Type B pancreatic cell (in vitro differentiated cells): ENCODE measurements around the gene ZNF891. TPM values are rescaled to one million over a fixed set of nuclear protein-coding genes. Genes with fewer than 3 reads are reported as not detected.
A peak's percentile ranks its signal among the peaks of the same experiment; 100 is the strongest.

Experiments
- DNase-seq: peaks from one replicate; pipeline ENCODE4 v3.0.0; 2021; ENCODE audit warnings: mixed read lengths; ENCODE audit not compliant: unreplicated experiment; ENCODE audit errors: extremely low spot score
- H3K27ac Mint-ChIP-seq: 2 replicates; pipeline ENCODE4 v1.8.0; 2021; ENCODE audit warnings: mild to moderate bottlenecking, mixed read lengths
- H3K27me3 Mint-ChIP-seq: 2 replicates; pipeline ENCODE4 v1.8.0; 2021; ENCODE audit warnings: mixed read lengths
- H3K36me3 Mint-ChIP-seq: 2 replicates; pipeline ENCODE4 v1.8.0; 2021; ENCODE audit warnings: mixed read lengths
- H3K4me1 Mint-ChIP-seq: one replicate; pipeline ENCODE4 v1.8.0; 2021; ENCODE audit warnings: mixed read lengths; ENCODE audit not compliant: unreplicated experiment
- H3K4me3 Mint-ChIP-seq: 2 replicates; pipeline ENCODE4 v1.8.0; 2021; ENCODE audit warnings: mild to moderate bottlenecking, mixed read lengths
- H3K9me3 Mint-ChIP-seq: 2 replicates; pipeline ENCODE4 v1.8.0; 2021; ENCODE audit warnings: mixed read lengths
- CTCF ChIP-seq: fragments of 200-600 bp; sonication (generic); conservative IDR thresholded peaks from 2 replicates; pipeline ENCODE4 v1.5.0; 2021; ENCODE audit warnings: antibody characterized with exemption, mild to moderate bottlenecking
- total RNA-seq: library from RNA; stranded (reverse); gene quantifications from 2 replicates; pipeline ENCODE4 v1.2.1, GENCODE V29; 2021; ENCODE audit warnings: low replicate concordance

Gene ZNF891
- total RNA-seq, 1 donor from 2014 or later = 4.2 TPM

- no peaks in the 10 kb centered on the region for H3K4me1 Mint-ChIP-seq
- H3K9me3 Mint-ChIP-seq = no peaks in the 10 kb centered on the region
- DNase-seq = no peak
- peaks cover 42% of the 10 kb centered on the region for H3K36me3 Mint-ChIP-seq
- no peak for TF ChIP-seq CTCF
- H3K4me3 Mint-ChIP-seq = no peak overlapping the region
- H3K27ac Mint-ChIP-seq = no peak overlapping the region
- H3K27me3 Mint-ChIP-seq = no peaks in the 10 kb centered on the region
Observed at GRCh38 chr12:133063556-133063955, 66.5 kb downstream of the ZNF891 start.

DNA sequence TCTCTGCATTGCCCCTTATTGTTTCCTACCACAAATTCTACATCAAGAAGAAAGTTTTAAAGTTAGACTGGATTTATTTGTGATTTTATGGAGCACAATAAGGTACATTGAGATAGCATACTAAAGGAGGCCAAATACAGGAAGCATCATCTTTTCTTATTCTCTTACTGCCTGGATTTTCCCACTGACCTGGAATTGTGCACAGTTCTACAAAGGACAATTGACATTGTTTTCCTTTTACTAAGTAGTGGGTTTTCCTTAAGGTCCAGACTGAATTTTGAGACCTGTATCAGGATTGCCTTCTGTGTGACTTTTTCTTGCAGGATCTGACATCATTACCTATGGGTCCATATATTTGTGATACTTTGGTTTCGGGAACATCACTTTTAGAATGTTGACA is 68.1 kb downstream of the ZNF891 start:
- H3K9me3 Mint-ChIP-seq = peaks cover 10% of the 10 kb centered on the region
- peaks cover 3% of the 10 kb centered on the region for H3K27me3 Mint-ChIP-seq
- H3K4me1 Mint-ChIP-seq = no peaks in the 10 kb centered on the region
- H3K36me3 Mint-ChIP-seq = peaks cover 58% of the 10 kb centered on the region
- no peak overlapping the region for H3K27ac Mint-ChIP-seq
- H3K4me3 Mint-ChIP-seq = no peak overlapping the region
- DNase-seq = no peak
- TF ChIP-seq CTCF = no peak

DNA sequence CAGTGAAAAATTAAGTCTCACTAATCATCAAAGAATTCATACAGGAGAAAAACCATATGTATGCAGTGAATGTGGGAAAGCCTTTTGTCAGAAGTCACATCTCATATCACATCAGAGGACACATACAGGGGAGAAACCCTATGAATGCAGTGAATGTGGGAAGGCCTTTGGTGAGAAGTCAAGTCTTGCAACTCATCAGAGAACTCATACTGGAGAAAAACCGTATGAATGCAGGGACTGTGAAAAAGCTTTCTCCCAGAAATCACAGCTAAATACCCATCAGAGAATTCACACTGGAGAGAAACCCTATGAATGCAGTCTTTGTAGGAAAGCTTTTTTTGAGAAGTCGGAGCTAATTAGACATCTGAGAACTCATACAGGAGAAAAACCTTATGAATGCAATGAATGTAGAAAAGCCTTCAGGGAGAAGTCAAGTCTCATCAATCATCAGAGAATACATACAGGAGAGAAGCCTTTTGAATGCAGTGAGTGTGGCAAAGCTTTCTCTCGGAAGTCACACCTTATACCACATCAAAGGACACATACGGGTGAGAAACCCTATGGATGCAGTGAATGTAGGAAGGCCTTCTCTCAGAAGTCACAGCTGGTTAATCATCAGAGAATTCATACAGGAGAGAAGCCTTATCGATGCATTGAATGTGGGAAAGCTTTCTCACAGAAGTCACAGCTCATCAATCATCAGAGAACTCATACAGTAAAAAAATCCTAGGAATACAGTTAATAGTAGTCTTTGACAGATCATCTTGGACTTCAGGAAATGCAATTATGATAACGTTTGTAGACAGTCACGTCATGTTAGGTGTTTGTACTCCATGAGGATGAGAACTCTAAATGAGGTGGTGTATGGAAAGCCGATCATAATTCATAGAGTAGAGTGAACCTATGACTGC is 71.6 kb downstream of the ZNF891 start:
- DNase-seq = no peak
- Mint-ChIP-seq H3K27ac (peak overlapping the region; percentile 59), H3K4me1 (no peaks in the 10 kb centered on the region), H3K27me3 (peaks cover 3% of the 10 kb centered on the region), H3K9me3 (peaks cover 17% of the 10 kb centered on the region), H3K36me3 (peaks cover 66% of the 10 kb centered on the region), H3K4me3 (peak overlapping the region; percentile 29)
- no peak for TF ChIP-seq CTCF

- Mint-ChIP-seq H3K36me3 (peaks cover 66% of the 10 kb centered on the region), H3K4me3 (peak overlapping the region; percentile 24), H3K4me1 (no peaks in the 10 kb centered on the region), H3K27me3 (peaks cover 3% of the 10 kb centered on the region), H3K9me3 (peaks cover 24% of the 10 kb centered on the region), H3K27ac (peak overlapping the region; percentile 43)
- DNase-seq = no peak
- TF ChIP-seq CTCF = no peak
Observed at GRCh38 chr12:133057446-133057845, 72.6 kb downstream of the ZNF891 start.

Other genes with a start within 250 kb of the ZNF891 start
- 37.1 and 43.7 TPM in 2 replicates for gene CHFR, start 242.7 kb downstream of the ZNF891 start, total RNA-seq
- gene ZNF605, start 174.0 kb downstream of the ZNF891 start, total RNA-seq = 18.3 and 20.6 TPM in 2 replicates
- gene ZNF26, start 143.9 kb downstream of the ZNF891 start, total RNA-seq = 12.3 and 12.5 TPM in 2 replicates
- 51.3 and 68.5 TPM in 2 replicates for gene ZNF84, start 92.8 kb downstream of the ZNF891 start, total RNA-seq
- 20.0 and 20.7 TPM in 2 replicates for gene ZNF140, start 49.4 kb downstream of the ZNF891 start, total RNA-seq
- gene ZNF10, start 353 bp upstream of the ZNF891 start, total RNA-seq = 11.9 and 19.4 TPM in 2 replicates
- 27.6 and 32.4 TPM in 2 replicates for gene ZNF268, start 51.2 kb upstream of the ZNF891 start, total RNA-seq
- gene ANHX, start 105.6 kb upstream of the ZNF891 start, total RNA-seq = not detected in 2 replicates